HCT116 (cell line): Measurements from ENCODE around the gene HRH2. TPM values are rescaled to one million over a fixed set of nuclear protein-coding genes. Genes with fewer than 3 reads are reported as not detected.

Source experiments
- ATAC-seq: fragments of 200-7000 bp; cut with Tn5 transposase; 2 replicates; pipeline ENCODE4 v1.9.1; 2020; ENCODE audit warnings: mild to moderate bottlenecking, moderate library complexity
- BruUV-seq: library from RNA; stranded (reverse); fragments of 400-500 nt; replicated peaks from 2 replicates; lab custom pipeline; 2021; lab: Mats Ljungman, UMichigan
- CTCF ChIA-PET: fragments of 300-600 bp; sonication (Branson Sonifier 250); formaldehyde crosslinking; loops from one replicate; lab custom pipeline; 2021; ENCODE audit warnings: antibody characterized with exemption; lab: Charles Lee
- POLR2A ChIA-PET: fragments of 300-600, 350-600 bp; sonication (Branson Sonifier 250); formaldehyde crosslinking; loops from one replicate; lab custom pipeline; 2021; ENCODE audit warnings: antibody characterized with exemption; lab: Charles Lee
- RAD21 ChIA-PET, 2 experiments: fragments of 300-600 bp; sonication (Branson Sonifier 250); formaldehyde crosslinking; loops; one replicate each; lab custom pipeline; 2023; ENCODE audit warnings: low total read pairs in 2 of 2; ENCODE audit not compliant: uncharacterized antibody in 2 of 2, unreplicated experiment in 2 of 2, low non-redundant PET in 1 of 2; lab: Charles Lee
- DNase-seq: peaks from one replicate; pipeline ENCODE4 v3.0.0-alpha.2; 2010; ENCODE audit warnings: low read depth, low spot score
- H2AFZ ChIP-seq: fragments of 200-600 bp; shearing (Covaris generic), sonication (generic); 2 replicates; pipeline ENCODE4 v1.6.1; 2017; ENCODE audit warnings: low read depth, mixed run types, mixed read lengths, antibody characterized with exemption, low read length; ENCODE audit not compliant: poor library complexity, severe bottlenecking
- H3K27ac ChIP-seq: 2 replicates; pipeline ENCODE4 v1.5.1; 2012; ENCODE audit warnings: low read depth, low read length
- H3K27me3 ChIP-seq: fragments of 200-600 bp; sonication (generic); 2 replicates; pipeline ENCODE4 v1.6.1; 2016; ENCODE audit warnings: mixed run types, low read length, mixed read lengths; ENCODE audit not compliant: insufficient read depth
- H3K36me3 ChIP-seq, 2 experiments: fragments of 200-500 bp in 1 of 2; fragments of 200-600 bp in 1 of 2; sonication (Bioruptor generic) in 1 of 2; sonication (generic) in 1 of 2; 2 replicates each; pipeline versions ENCODE4 v1.5.1 to v1.6.1; 2014 to 2016; ENCODE audit warnings: low read length in 2 of 2, inconsistent platforms in 1 of 2, mixed read lengths in 1 of 2, mixed run types in 1 of 2; ENCODE audit not compliant: insufficient read depth in 2 of 2, control insufficient read depth in 1 of 2
- H3K4me1 ChIP-seq, 2 experiments: fragments of 200-600 bp in 1 of 2; sonication (generic) in 1 of 2; 2 replicates each; pipeline versions ENCODE4 v1.5.1 to v1.6.1; 2012 to 2017; ENCODE audit warnings: low read length in 2 of 2, inconsistent platforms in 1 of 2, mild to moderate bottlenecking in 1 of 2, mixed read lengths in 1 of 2, mixed run types in 1 of 2, moderate library complexity in 1 of 2; ENCODE audit not compliant: insufficient read depth in 2 of 2, control insufficient read depth in 1 of 2
- H3K4me2 ChIP-seq: fragments of 200-600 bp; sonication (generic); 2 replicates; pipeline ENCODE4 v1.6.1; 2017; ENCODE audit warnings: mixed run types, low read length, mixed read lengths
- H3K4me3 ChIP-seq, 2 experiments: fragments of 200-600 bp in 1 of 2; sonication (generic) in 1 of 2; replicated peaks in 1 of 2; 2 replicates each; pipeline ENCODE4 v1.5.1; 2011 to 2016; ENCODE audit warnings: low read length in 2 of 2, control low read depth in 1 of 2, low read depth in 1 of 2, mild to moderate bottlenecking in 1 of 2, mixed read lengths in 1 of 2, mixed run types in 1 of 2
- H3K79me2 ChIP-seq: fragments of 200-600 bp; sonication (generic); 2 replicates; pipeline ENCODE4 v1.6.1; 2017; ENCODE audit warnings: mild to moderate bottlenecking, mixed run types, low read length, moderate library complexity, mixed read lengths; ENCODE audit not compliant: insufficient read depth
- H3K9ac ChIP-seq: fragments of 200-600 bp; sonication (generic); 2 replicates; pipeline ENCODE4 v1.6.1; 2016; ENCODE audit warnings: low read length, mixed read lengths
- H3K9me2 ChIP-seq: fragments of 200-600 bp; sonication (generic), shearing (Covaris generic); 2 replicates; pipeline ENCODE4 v1.6.1; 2017; ENCODE audit warnings: mixed run types, mild to moderate bottlenecking, moderate library complexity; ENCODE audit not compliant: insufficient read depth
- H3K9me3 ChIP-seq, 2 experiments: fragments of 200-500 bp in 1 of 2; fragments of 200-600 bp in 1 of 2; sonication (Bioruptor generic) in 1 of 2; sonication (generic) in 1 of 2; 2 replicates each; pipeline ENCODE4 v1.6.1; 2014 to 2017; ENCODE audit warnings: low read length in 2 of 2, mixed read lengths in 2 of 2, inconsistent platforms in 1 of 2, low read depth in 1 of 2, mild to moderate bottlenecking in 1 of 2, mixed run types in 1 of 2, moderate library complexity in 1 of 2; ENCODE audit not compliant: control insufficient read depth in 1 of 2, insufficient read depth in 1 of 2
- H4K20me1 ChIP-seq: fragments of 200-600 bp; sonication (generic), shearing (Covaris generic); 2 replicates; pipeline ENCODE4 v1.6.1; 2017; ENCODE audit warnings: mixed run types, mild to moderate bottlenecking, moderate library complexity; ENCODE audit not compliant: insufficient read depth
- CEBPB ChIP-seq: IDR thresholded peaks from 2 replicates; pipeline ENCODE4 v1.6.1; 2012; ENCODE audit warnings: low read depth
- EGR1 ChIP-seq: IDR thresholded peaks from 2 replicates; pipeline ENCODE4 v1.6.1; 2012; ENCODE audit warnings: low read depth
- ELF1 ChIP-seq: IDR thresholded peaks from 2 replicates; pipeline ENCODE4 v1.6.1; 2012; ENCODE audit warnings: low read depth, borderline replicate concordance
- EZH2 ChIP-seq: fragments of 200-600 bp; sonication (generic); IDR thresholded peaks from 2 replicates; pipeline ENCODE4 v1.6.1; 2017; ENCODE audit warnings: antibody characterized with exemption, mixed run types
- EZH2phosphoT487 ChIP-seq: fragments of 200-600 bp; IDR thresholded peaks from 2 replicates; pipeline ENCODE4 v1.6.1; 2018; ENCODE audit warnings: antibody characterized with exemption, borderline replicate concordance
- JUND ChIP-seq: IDR thresholded peaks from 2 replicates; pipeline ENCODE4 v1.6.1; 2012
- POLR2AphosphoS5 ChIP-seq: IDR thresholded peaks from 2 replicates; pipeline ENCODE4 v1.6.1; 2011; ENCODE audit warnings: mild to moderate bottlenecking, low read depth, low read length, moderate library complexity
- SP1 ChIP-seq: IDR thresholded peaks from 2 replicates; pipeline ENCODE4 v1.6.1; 2012; ENCODE audit warnings: low read depth
- TCF7L2 ChIP-seq: IDR thresholded peaks from 2 replicates; pipeline ENCODE4 v1.7.0; 2011; ENCODE audit warnings: borderline replicate concordance, inconsistent platforms; ENCODE audit not compliant: insufficient read depth, insufficient read length; ENCODE audit errors: extremely low read depth
- ZNF274 ChIP-seq: fragments of 200-500 bp; sonication (Bioruptor generic); IDR thresholded peaks from 2 replicates; pipeline ENCODE4 v1.6.1; 2014; ENCODE audit warnings: mild to moderate bottlenecking, low read depth, low read length, inconsistent platforms
- intact Hi-C: fragments of 100-400 bp; cut with micrococcal nuclease; formaldehyde crosslinking; loops from 2 replicates; pipeline ENCODE4 v1.10.0; 2022
- total RNA-seq: library from RNA; stranded (reverse); gene quantifications from one replicate; pipeline ENCODE4 v1.2.1, GENCODE V29; 2021; ENCODE audit not compliant: unreplicated experiment
- TF ChIP-seq, protein P1 (sequence below): IDR thresholded peaks from 2 replicates; pipeline ENCODE4 v1.6.1; 2012
- TF ChIP-seq, protein P2 (sequence below): IDR thresholded peaks from 2 replicates; pipeline ENCODE4 v1.6.1; 2012
- TF ChIP-seq, protein P3 (sequence below), 3 experiments: fragments of 200-600 bp in 1 of 3; sonication (generic) in 1 of 3; IDR thresholded peaks in 2 of 3; conservative IDR thresholded peaks in 1 of 3; 2 replicates each; pipeline ENCODE4 v1.5.1; 2012 to 2017; ENCODE audit warnings: low read depth in 2 of 3, low read length in 2 of 3, antibody characterized with exemption in 1 of 3, borderline replicate concordance in 1 of 3, control low read depth in 1 of 3, mild to moderate bottlenecking in 1 of 3, mixed read lengths in 1 of 3, mixed run types in 1 of 3, moderate library complexity in 1 of 3; ENCODE audit not compliant: insufficient read depth in 1 of 3

The HRH2 gene
- total RNA-seq, 1 experiment from 2014 or later: 0.12 TPM

DNA sequence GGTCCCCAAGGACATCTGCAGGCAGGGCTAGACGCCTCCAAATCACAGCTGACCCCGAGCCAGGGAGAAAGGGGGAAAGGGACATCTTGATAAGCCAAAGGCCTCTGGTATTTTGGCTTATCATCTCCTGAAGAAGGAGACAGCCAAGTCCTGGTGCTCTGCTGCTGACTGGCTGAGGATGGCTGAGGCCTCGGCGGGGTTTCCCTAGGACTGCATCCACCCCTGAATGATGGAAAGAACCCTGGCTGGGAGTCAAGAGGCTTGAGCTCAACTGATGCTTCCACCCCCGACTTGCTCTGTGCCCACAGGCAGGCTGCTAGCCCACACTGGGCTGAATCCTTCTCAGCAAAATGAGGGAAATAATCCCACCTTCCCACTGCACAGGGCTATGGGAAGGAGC is 30.9 kb upstream of the HRH2 start:
- RAD21 ChIA-PET: no interaction called here
- Histone ChIP-seq H4K20me1 (no peaks in the 10 kb centered on the region), H3K4me2 (no peak overlapping the region), H3K4me1 (no peaks in the 10 kb centered on the region)
- intact Hi-C loops: no loop called here
- no peak for DNase-seq
- no peak for TF ChIP-seq JUND
- TF ChIP-seq TCF7L2: no peak
- TF ChIP-seq ELF1: no peak
- no peak for TF ChIP-seq CEBPB
- no peak for TF ChIP-seq EZH2
- TF ChIP-seq SP1: no peak
- TF ChIP-seq, protein P1, sequence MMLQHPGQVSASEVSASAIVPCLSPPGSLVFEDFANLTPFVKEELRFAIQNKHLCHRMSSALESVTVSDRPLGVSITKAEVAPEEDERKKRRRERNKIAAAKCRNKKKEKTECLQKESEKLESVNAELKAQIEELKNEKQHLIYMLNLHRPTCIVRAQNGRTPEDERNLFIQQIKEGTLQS: no peak
- TF ChIP-seq EZH2phosphoT487: no peak
- TF ChIP-seq, protein P2, sequence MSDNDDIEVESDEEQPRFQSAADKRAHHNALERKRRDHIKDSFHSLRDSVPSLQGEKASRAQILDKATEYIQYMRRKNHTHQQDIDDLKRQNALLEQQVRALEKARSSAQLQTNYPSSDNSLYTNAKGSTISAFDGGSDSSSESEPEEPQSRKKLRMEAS: no peak
- TF ChIP-seq, all 23 proteins: peak for 0
- H3K9me2 ChIP-seq: no peaks in the 10 kb centered on the region
- H3K79me2 ChIP-seq: no peaks in the 10 kb centered on the region
- no peaks in the 10 kb centered on the region for H3K27me3 ChIP-seq
- BruUV-seq: no TSS peak
- no peak overlapping the region for H3K4me3 ChIP-seq
- no peak overlapping the region for H3K27ac ChIP-seq
- H3K36me3 ChIP-seq: no peaks in the 10 kb centered on the region
- CTCF ChIA-PET: no interaction called here
- ATAC-seq: no peak
- no peak overlapping the region for H2AFZ ChIP-seq
- peaks cover 0 to 7% of the 10 kb centered on the region in 2 experiments; a peak in 1 of 4 replicates for H3K9me3 ChIP-seq
- POLR2A ChIA-PET: no interaction called here
- no peak overlapping the region for H3K9ac ChIP-seq

DNA sequence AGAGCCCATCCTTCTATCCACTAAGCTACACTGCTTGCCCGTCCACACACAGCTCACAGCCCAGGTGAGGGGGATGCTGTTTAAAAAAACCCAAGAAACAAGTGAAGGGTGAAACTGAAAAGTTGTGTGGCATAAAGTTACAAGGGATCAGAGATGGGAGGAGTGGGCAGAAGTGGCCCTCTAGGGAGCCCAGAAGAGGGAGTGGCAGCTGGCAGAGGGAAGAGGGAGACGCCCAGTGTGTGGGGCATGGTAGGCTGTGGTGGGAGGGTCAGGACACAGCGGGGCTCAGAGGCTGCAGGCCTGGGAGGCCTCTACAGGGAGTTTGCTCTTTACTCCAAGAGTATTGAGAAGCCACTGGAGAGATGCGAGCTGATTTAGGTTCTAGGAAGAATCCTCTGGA is 30.1 kb upstream of the HRH2 start:
- Histone ChIP-seq H3K27ac (no peak overlapping the region), H2AFZ (no peak overlapping the region), H3K9ac (no peak overlapping the region), H3K36me3 (no peaks in the 10 kb centered on the region), H3K27me3 (no peaks in the 10 kb centered on the region), H3K4me1 (no peaks in the 10 kb centered on the region), H3K4me3 (no peak overlapping the region), H3K4me2 (no peak overlapping the region), H3K9me2 (no peaks in the 10 kb centered on the region), H3K79me2 (no peaks in the 10 kb centered on the region), H3K9me3 (peaks cover 0 to 7% of the 10 kb centered on the region in 2 experiments; a peak in 1 of 4 replicates), H4K20me1 (no peaks in the 10 kb centered on the region)
- ATAC-seq (no peak), DNase-seq (no peak)
- ChIA-PET CTCF (no interaction called here), RAD21 (no interaction called here), POLR2A (no interaction called here)
- no peak for TF ChIP-seq JUND
- TF ChIP-seq ZNF274: no peak
- no peak for TF ChIP-seq EZH2phosphoT487
- no peak for TF ChIP-seq TCF7L2
- no peak for TF ChIP-seq CEBPB
- TF ChIP-seq, protein P1: no peak
- TF ChIP-seq, protein P3, sequence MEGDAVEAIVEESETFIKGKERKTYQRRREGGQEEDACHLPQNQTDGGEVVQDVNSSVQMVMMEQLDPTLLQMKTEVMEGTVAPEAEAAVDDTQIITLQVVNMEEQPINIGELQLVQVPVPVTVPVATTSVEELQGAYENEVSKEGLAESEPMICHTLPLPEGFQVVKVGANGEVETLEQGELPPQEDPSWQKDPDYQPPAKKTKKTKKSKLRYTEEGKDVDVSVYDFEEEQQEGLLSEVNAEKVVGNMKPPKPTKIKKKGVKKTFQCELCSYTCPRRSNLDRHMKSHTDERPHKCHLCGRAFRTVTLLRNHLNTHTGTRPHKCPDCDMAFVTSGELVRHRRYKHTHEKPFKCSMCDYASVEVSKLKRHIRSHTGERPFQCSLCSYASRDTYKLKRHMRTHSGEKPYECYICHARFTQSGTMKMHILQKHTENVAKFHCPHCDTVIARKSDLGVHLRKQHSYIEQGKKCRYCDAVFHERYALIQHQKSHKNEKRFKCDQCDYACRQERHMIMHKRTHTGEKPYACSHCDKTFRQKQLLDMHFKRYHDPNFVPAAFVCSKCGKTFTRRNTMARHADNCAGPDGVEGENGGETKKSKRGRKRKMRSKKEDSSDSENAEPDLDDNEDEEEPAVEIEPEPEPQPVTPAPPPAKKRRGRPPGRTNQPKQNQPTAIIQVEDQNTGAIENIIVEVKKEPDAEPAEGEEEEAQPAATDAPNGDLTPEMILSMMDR (IDR thresholded peaks at IDR 0.05 in 2 of 3, conservative IDR thresholded peaks at IDR 0.05 in 1 of 3; ENCODE audit: borderline replicate concordance in 1 of 3, insufficient read depth in 1 of 3, low read depth in 2 of 3, low read length in 2 of 3): no peak
- TF ChIP-seq POLR2AphosphoS5: no peak
- no peak for TF ChIP-seq EGR1
- no peak for TF ChIP-seq SP1
- BruUV-seq: no TSS peak
- intact Hi-C loops: no loop called here
